Endodermal cell (in vitro differentiated cells): ENCODE data around the gene TMEM123. TPM values are rescaled to one million over a fixed set of nuclear protein-coding genes. Genes with fewer than 3 reads are reported as not detected.

Experiments
- DNase-seq: peaks from one replicate; pipeline ENCODE4 v3.0.0-alpha.2; 2017
- H3K27ac ChIP-seq: 2 replicates; pipeline ENCODE4 v1.5.1; 2013; ENCODE audit warnings: mild to moderate bottlenecking, low read depth, low read length, moderate library complexity
- H3K27me3 ChIP-seq: 2 replicates; pipeline ENCODE4 v1.6.1; 2013; ENCODE audit warnings: mild to moderate bottlenecking, low read length, moderate library complexity; ENCODE audit not compliant: insufficient read depth, control insufficient read depth, poor library complexity, severe bottlenecking
- H3K36me3 ChIP-seq: 2 replicates; pipeline ENCODE4 v1.7.0; 2013; ENCODE audit warnings: mild to moderate bottlenecking, low read length, moderate library complexity; ENCODE audit not compliant: control insufficient read depth, insufficient read depth
- H3K4me1 ChIP-seq: one replicate; pipeline ENCODE4 v1.7.0; 2013; ENCODE audit warnings: low read length; ENCODE audit not compliant: control insufficient read depth, insufficient read depth
- H3K4me3 ChIP-seq: 2 replicates; pipeline ENCODE4 v1.5.1; 2013; ENCODE audit warnings: mild to moderate bottlenecking, low read length, moderate library complexity
- H3K9ac ChIP-seq: 2 replicates; pipeline ENCODE4 v1.6.1; 2013; ENCODE audit warnings: mild to moderate bottlenecking, low read length, moderate library complexity; ENCODE audit not compliant: poor library complexity, severe bottlenecking; ENCODE audit errors: extremely low read depth
- H3K9me3 ChIP-seq: 2 replicates; pipeline ENCODE4 v1.6.1; 2013; ENCODE audit warnings: mild to moderate bottlenecking, low read length, moderate library complexity; ENCODE audit not compliant: control insufficient read depth
- H3K27ac Mint-ChIP-seq: 2 replicates; pipeline ENCODE4 v1.8.0; 2020; ENCODE audit warnings: mixed read lengths
- H3K27me3 Mint-ChIP-seq: 2 replicates; pipeline ENCODE4 v1.8.0; 2021; ENCODE audit warnings: mild to moderate bottlenecking, mixed read lengths; ENCODE audit not compliant: insufficient read depth
- H3K36me3 Mint-ChIP-seq: 2 replicates; pipeline ENCODE4 v1.8.0; 2020; ENCODE audit warnings: low read depth, mixed read lengths
- H3K4me1 Mint-ChIP-seq: 2 replicates; pipeline ENCODE4 v1.8.0; 2020; ENCODE audit warnings: mixed read lengths
- H3K4me3 Mint-ChIP-seq: 2 replicates; pipeline ENCODE4 v1.8.0; 2020; ENCODE audit warnings: mild to moderate bottlenecking, moderate library complexity, mixed read lengths
- H3K9me3 Mint-ChIP-seq: 2 replicates; pipeline ENCODE4 v1.8.0; 2020; ENCODE audit warnings: mild to moderate bottlenecking, mixed read lengths
- CTCF ChIP-seq: fragments of 200-600 bp; sonication (generic); conservative IDR thresholded peaks from 2 replicates; pipeline ENCODE4 v1.5.0; 2021; ENCODE audit warnings: antibody characterized with exemption, mild to moderate bottlenecking
- WGBS, 2 experiments: methylation state at CpG; one replicate each; pipeline versions ENCODE4 v1.1.5 to v1.1.7; 2013; ENCODE audit warnings: missing lambda C conversion rate in 2 of 2, mixed read lengths in 1 of 2; ENCODE audit not compliant: insufficient coverage in 1 of 2, insufficient read length in 1 of 2; 5-methylcytosine and 5-hydroxymethylcytosine counted together
- total RNA-seq, 2 donors: library from RNA; stranded (reverse); fragmentation: NEBNext Ultra II Directional in 1 of 2; extraction: Animal tissue kit (Norgen Biotek cat#: 25700) in 1 of 2; gene quantifications; 2 replicates in 1 of 2; 3 replicates in 1 of 2; pipeline ENCODE4 v1.2.1, GENCODE V29; 2021

The TMEM123 gene
- total RNA-seq, 2 donors from 2014 or later = 216 to 256 TPM

- H3K4me1 Mint-ChIP-seq = peaks cover 18% of the 10 kb centered on the region
- peaks cover 7% of the 10 kb centered on the region for H3K9me3 Mint-ChIP-seq
Measured at GRCh38 chr11:102426570-102426969, 26.0 kb downstream of the TMEM123 start.

GRCh38 chr11:102426000-102426399, 26.6 kb downstream of the TMEM123 start:
- Mint-ChIP-seq H3K4me1 (peaks cover 18% of the 10 kb centered on the region), H3K4me3 (no peak overlapping the region), H3K27ac (no peak overlapping the region), H3K36me3 (peaks cover 44% of the 10 kb centered on the region), H3K9me3 (peaks cover 4% of the 10 kb centered on the region), H3K27me3 (no peaks in the 10 kb centered on the region)
- H3K4me1 ChIP-seq = no peaks in the 10 kb centered on the region
- H3K9me3 ChIP-seq = no peaks in the 10 kb centered on the region
- no peak overlapping the region for H3K9ac ChIP-seq
- no peak for DNase-seq
- peaks cover 35% of the 10 kb centered on the region for H3K36me3 ChIP-seq
- WGBS, 2 experiments = 83 to 99% methylated on average over 1 to 2 of the region's 2 CpGs
- H3K27me3 ChIP-seq = no peaks in the 10 kb centered on the region
- no peak overlapping the region for H3K27ac ChIP-seq
- no peak for TF ChIP-seq CTCF
- H3K4me3 ChIP-seq = no peak overlapping the region

More at GRCh38 chr11:102426570-102426969, 26.0 kb downstream of the TMEM123 start:
- TF ChIP-seq CTCF = no peak
- Histone ChIP-seq H3K9ac (no peak overlapping the region), H3K36me3 (peaks cover 36% of the 10 kb centered on the region), H3K4me1 (no peaks in the 10 kb centered on the region), H3K27ac (no peak overlapping the region), H3K27me3 (no peaks in the 10 kb centered on the region), H3K9me3 (peaks cover 4% of the 10 kb centered on the region), H3K4me3 (no peak overlapping the region)
- DNase-seq = no peak
- H3K27ac Mint-ChIP-seq = no peak overlapping the region
- no peaks in the 10 kb centered on the region for H3K27me3 Mint-ChIP-seq
- H3K4me3 Mint-ChIP-seq = no peak overlapping the region
- H3K36me3 Mint-ChIP-seq = peaks cover 46% of the 10 kb centered on the region

GRCh38 chr11:102423936-102424335, 28.6 kb downstream of the TMEM123 start:
- Mint-ChIP-seq H3K4me3 (no peak overlapping the region), H3K4me1 (peaks cover 15% of the 10 kb centered on the region), H3K9me3 (peaks cover 4% of the 10 kb centered on the region), H3K36me3 (peaks cover 41% of the 10 kb centered on the region), H3K27me3 (no peaks in the 10 kb centered on the region), H3K27ac (no peak overlapping the region)
- no peak overlapping the region for H3K9ac ChIP-seq
- H3K36me3 ChIP-seq = peaks cover 27% of the 10 kb centered on the region
- no peak overlapping the region for H3K27ac ChIP-seq
- no peak overlapping the region for H3K4me3 ChIP-seq
- no peaks in the 10 kb centered on the region for H3K27me3 ChIP-seq
- H3K4me1 ChIP-seq = no peaks in the 10 kb centered on the region
- DNase-seq = no peak
- TF ChIP-seq CTCF = no peak
- H3K9me3 ChIP-seq = peaks cover 4% of the 10 kb centered on the region
- 100% methylated on average over 1 of the region's 1 CpG; no CpG with 5 or more reads in 1 of the 2 experiments for WGBS, 2 experiments
